CD4-positive, alpha-beta T cell treated with Interleukin-6 for 4 hours (primary cell): ENCODE measurements around the gene SP1.
"Not testable (repeated sequence)": the region's sequence is repeated elsewhere in the genome, so short reads cannot be mapped to it uniquely, and the experiment has no call there.

Experiments used
- DNase-seq: peaks from one replicate; pipeline ENCODE4 v3.0.0-alpha.2; 2020; ENCODE audit warnings: mixed read lengths

The SP1 gene

DNA sequence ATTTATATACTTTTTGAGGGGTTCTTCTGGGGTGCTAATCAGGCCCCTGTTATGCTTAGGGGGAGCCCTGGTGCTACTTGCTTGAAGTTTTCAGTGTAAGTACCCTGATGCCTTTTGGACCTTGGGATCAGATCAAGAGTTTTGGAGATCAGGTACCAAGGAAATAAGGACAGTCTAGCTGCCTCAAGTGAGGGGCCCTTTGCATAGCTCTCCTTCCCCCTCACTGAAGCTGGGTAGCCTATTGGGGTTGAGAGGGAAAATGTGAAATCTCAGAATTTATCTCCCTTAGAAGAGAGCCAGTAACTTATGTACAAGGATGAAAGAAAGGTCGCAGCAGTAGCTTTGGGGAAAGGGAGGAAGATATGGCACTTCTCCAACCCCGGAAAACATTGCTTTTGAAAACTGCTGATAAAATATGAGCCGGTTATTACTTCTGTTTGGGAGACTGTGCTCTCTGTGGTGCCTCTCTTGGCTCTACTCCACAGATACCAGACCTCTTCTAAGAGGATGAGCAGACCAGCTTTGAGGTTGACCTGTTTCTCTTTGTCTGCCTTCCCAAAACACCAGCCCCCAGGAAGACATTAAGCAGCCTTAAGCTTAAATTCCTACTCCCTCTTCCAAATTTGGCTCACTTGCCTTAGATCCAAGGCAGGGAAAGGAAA lies 34.9 kb downstream of the SP1 start:
- DNase-seq = no peak

DNA sequence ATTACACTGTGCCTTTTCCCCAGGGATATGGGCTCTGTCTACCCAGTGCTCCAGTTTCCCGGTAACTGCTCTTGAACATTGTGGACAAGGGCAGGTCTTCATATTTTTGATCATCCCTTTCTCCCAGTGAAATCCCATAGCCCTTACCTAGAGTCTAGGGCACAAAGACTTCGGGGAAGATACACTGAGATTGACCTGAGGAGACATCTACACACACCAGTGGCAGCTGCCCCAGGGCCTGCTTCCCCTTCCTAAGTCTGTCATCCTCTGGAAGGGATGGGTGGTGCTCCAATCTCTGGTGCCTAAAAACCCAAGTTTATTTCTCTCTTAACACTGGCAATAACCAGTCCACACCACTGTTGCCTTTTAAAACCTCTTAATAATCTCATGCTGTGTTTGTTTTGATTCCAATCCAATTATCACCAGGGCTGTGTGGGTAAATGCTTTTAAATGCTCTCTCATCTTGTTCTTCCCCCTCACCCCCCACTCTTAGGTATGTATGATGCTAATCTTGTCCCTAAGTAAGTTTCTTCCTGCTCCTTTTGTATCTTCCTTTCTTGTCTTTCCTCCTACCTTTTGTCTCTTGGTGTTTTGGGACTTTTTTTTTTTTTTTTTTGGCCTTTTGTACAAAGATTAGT lies 35.9 kb downstream of the SP1 start:
- DNase-seq = not testable (repeated sequence)

DNA sequence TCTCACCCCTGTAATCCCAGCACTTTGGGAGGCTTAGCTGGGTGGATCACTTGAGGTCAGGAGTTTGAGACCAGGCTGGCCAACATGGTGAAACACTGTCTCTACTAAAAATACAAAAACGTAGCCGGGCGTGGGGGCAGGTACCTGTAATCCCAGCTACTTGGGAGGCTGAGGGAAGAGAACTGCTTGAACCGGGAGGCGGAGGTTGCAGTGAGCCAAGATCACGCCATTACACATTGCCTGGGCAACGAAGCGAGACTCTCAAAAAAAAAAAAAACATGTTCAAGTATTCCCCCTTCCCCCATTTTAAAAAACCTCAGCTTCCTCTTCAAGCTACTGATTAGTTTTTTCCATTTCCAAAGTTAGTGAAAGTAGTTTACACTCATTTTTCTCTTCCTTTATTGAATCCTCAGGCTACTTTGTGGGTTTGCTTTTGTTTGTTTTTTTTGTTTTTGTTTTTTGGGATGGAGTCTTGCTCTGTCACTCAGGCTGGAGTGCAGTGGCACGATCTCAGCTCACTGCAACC lies 37.4 kb downstream of the SP1 start:
- DNase-seq = not testable (repeated sequence)

DNA sequence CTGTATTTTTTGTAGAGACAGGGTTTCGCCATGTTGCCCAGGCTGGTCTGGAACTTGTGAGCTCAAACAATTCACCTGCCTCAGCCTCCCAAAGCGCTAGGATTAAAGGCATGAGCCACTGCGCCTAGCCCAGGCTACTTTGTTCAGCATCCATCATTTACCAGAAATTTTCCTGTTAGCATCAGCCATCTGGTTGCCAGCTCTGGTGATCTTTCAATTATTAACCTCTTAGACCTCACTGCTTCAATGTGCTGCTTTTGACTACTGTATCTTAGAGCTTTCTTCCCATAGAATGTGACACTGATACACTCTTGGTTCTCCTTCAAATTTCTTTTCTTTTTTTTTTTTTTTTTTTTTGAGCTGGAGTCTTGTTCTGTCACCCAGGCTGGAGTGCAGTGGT lies 38.2 kb downstream of the SP1 start:
- DNase-seq = no peak

DNA sequence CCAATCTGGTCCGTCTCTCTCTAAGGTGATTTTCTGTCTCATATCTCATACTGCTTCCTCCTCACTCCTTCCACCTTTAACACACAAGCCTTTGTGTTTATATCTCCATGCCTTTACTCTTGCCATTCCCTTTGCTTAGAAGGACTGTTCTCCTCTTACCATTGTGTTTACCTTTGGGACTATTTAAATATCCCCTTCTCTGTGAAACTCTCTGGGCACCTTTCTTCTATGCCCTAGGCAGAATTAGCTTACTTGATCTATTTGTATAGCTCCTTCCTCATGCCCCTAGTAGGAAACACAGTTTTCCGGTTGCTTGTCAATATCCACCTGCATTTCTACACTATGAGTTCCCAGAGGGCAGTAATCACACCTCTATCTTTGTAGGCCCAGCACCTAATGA lies 39.8 kb downstream of the SP1 start:
- no peak for DNase-seq

DNA sequence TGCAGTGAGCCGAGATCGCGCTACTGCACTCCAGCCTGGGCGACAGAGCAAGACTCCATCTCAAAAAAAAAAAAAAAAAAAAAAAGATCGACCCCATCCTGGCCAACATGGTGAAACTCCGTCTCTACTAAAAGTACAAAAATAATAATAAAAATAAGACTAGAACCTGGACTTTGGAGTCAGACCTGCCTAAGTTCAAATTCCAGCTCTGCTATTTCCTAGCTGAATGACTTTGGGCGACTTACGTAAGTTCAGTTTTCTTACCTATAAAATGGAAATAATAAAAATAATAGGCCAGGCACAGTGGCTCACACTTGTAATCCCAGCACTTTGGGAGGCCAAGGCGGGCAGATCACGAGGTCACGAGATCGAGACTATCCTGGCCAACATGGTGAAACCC lies 42.3 kb downstream of the SP1 start:
- not testable (repeated sequence) for DNase-seq

DNA sequence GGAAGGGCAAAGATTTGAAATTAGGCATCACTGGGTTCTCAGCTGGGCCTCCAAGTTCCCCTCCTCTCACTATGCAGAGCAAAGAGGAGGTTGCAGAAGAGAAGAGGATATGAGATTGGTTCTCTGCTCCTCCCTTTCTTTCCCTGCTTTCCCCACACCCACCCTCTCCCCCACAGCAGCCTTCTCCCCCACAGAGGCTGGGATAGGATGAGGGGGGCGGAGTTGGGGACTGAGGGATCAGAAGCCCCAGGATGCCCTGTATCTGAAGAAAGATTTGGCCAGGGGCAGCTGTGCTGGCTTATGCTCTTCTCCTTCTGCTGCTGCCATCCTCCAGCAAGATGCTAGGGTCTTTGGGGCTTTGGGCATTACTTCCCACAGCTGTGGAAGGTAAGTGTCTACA lies 43.6 kb downstream of the SP1 start, which contains the start of gene AMHR2:
Gene AMHR2, plus strand, starts transcription at position 259 of the 400 bp plus-strand sequence. Its CDS starts 80 bp downstream, at position 339.
- DNase-seq = no peak

DNA sequence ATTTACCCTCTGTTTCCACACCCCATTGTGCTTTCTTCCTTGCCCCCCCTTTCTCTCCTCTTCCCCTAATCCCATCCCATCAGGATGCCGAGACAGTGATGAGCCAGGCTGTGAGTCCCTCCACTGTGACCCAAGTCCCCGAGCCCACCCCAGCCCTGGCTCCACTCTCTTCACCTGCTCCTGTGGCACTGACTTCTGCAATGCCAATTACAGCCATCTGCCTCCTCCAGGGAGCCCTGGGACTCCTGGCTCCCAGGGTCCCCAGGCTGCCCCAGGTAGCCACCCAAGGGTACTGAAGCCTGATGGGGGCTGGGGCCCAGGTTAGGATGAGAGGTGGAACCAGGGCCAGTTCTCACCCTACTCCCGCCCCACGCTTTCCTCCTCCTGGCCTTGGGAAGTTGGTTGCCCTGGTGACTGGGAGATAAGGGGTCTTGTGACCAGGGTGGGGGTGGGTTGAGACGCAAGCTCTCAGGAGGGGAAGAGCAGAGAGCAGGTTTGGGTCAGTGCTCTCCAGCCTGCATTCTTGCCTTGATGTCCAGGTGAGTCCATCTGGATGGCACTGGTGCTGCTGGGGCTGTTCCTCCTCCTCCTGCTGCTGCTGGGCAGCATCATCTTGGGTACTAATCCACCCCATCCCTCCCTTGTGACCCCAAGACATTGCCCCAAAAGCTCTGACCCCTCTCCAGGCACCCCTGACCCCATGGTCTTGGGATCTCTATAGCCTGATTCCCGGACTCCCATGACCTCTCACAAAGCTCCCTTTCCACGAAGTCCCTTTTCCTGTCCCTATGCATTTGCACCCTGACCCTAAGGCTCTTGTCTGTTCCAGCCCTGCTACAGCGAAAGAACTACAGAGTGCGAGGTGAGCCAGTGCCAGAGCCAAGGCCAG lies 44.9 kb downstream of the SP1 start:
- no peak for DNase-seq

DNA sequence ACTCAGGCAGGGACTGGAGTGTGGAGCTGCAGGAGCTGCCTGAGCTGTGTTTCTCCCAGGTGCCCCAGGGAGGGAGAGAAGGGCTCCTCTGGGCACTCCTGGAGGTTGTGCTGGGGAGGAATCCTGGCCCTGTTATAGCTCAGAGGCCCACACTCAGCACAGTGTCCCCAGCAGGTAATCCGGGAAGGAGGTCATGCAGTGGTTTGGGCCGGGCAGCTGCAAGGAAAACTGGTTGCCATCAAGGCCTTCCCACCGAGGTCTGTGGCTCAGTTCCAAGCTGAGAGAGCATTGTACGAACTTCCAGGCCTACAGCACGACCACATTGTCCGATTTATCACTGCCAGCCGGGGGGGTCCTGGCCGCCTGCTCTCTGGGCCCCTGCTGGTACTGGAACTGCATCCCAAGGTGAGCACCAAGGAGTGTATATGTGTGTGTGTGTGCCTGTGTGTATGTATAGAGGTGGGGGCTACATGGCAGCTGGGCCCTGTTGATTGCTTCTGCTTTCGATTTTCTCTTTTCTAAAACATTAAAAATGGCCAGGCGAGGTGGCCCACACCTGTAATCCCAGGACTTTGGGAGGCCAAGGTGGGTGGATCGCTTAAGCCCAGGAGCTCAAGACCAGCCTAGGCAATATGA lies 45.7 kb downstream of the SP1 start:
- DNase-seq = no peak

DNA sequence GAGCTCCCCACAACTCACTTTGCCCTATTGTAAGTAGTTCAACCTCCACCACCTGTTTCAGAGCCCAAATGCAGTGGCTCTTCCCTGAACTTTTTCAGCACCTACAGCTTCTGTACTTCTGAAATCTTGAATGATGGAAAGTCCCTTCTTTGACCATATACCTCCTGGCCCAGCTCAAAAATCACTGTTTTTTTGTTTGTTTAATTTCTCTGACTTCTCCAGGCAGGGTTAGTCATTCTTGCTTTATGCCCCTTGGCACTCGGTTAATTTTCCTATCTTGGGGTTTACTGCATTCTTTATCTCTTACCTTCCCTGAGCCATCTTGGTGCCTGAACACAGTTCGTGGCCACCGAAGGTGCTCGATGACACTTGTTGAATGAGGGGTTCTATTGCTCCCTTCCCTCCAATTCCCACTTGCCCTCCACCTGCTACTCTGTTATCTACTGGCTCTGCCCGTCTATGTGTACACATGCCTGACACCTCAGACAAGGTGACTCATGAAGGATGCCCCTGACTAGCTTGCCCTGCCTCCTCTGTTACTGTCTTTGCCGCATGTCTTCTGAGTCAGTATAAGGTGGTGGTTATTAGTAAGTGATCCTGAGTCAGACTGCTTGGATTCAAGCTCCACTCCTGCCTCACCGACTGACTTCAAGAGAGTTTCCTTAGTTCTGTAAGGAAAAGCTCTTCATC lies 48.1 kb downstream of the SP1 start:
- no peak for DNase-seq

DNA sequence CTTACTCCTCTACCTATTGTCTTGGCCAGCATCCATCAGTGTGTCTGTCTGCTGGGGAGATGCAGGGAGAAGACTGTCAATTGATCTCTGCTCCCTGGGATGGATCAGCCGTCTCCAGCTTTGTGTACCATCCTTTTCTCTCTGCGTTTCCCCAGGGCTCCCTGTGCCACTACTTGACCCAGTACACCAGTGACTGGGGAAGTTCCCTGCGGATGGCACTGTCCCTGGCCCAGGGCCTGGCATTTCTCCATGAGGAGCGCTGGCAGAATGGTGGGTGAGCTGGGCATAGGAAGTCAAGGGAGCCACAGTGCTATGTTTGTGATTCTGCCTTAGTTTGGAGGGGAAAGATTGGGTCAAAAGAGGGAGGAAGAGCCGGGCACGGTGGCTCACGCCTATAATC lies 48.8 kb downstream of the SP1 start:
- no peak for DNase-seq

DNA sequence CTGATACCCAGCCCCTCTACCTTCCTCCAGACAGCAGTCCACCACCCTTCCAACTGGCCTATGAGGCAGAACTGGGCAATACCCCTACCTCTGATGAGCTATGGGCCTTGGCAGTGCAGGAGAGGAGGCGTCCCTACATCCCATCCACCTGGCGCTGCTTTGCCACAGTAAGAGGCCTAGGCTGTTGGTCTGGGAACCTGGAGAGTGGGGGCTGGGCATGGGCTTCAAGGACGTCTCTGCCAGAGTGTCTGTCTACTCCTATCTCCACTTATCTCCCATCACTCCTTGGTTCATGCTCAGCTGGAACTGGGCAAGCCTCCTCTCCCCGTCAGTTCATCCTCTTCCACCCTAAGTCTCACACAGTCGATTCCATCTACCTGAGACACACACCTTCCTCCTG lies 50.1 kb downstream of the SP1 start:
- no peak for DNase-seq

DNA sequence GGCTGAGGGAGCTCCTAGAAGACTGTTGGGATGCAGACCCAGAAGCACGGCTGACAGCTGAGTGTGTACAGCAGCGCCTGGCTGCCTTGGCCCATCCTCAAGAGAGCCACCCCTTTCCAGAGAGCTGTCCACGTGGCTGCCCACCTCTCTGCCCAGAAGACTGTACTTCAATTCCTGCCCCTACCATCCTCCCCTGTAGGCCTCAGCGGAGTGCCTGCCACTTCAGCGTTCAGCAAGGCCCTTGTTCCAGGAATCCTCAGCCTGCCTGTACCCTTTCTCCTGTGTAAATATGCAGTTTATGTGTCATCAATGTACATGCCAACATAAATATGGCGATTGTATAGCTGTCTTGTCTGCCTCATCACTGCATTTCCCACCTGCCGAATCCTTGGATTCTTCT lies 51.2 kb downstream of the SP1 start:
- no peak for DNase-seq

DNA sequence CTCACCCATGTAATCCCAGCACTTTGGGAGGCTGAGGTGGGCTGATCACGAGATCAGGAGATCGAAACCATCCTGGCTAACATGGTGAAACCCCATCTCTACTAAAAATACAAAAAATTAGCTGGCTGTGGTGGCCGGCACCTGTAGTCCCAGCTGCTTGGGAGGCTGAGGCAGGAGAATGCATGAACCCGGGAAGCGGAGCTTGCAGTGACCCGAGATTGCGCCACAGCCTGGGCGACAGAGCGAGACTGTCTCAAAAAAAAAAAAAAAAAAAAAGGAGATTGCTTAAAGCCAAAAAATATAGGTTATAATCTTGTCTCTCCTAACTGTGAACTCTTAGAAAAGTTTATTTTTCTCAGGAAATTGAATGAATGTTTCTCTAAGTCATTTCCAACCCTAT lies 55.4 kb downstream of the SP1 start:
- not testable (repeated sequence) for DNase-seq

DNA sequence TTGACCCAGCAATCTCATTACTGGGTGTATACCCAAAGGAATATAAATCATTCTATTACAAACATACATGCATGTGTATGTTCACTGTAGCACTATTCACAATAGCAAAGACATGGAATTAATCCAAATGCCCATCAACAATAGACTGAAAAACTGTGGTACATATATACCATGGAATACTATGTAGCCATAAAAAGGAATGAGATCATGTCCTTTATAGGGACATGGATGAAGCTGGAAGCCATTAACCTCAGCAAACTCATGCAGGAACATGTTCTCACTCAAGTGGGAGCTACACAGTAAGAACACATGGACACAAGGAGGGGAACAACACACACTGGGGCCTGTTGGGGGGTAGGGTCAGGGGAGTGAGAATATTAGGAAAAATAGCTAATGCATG lies 59.6 kb downstream of the SP1 start:
- not testable (repeated sequence) for DNase-seq

DNA sequence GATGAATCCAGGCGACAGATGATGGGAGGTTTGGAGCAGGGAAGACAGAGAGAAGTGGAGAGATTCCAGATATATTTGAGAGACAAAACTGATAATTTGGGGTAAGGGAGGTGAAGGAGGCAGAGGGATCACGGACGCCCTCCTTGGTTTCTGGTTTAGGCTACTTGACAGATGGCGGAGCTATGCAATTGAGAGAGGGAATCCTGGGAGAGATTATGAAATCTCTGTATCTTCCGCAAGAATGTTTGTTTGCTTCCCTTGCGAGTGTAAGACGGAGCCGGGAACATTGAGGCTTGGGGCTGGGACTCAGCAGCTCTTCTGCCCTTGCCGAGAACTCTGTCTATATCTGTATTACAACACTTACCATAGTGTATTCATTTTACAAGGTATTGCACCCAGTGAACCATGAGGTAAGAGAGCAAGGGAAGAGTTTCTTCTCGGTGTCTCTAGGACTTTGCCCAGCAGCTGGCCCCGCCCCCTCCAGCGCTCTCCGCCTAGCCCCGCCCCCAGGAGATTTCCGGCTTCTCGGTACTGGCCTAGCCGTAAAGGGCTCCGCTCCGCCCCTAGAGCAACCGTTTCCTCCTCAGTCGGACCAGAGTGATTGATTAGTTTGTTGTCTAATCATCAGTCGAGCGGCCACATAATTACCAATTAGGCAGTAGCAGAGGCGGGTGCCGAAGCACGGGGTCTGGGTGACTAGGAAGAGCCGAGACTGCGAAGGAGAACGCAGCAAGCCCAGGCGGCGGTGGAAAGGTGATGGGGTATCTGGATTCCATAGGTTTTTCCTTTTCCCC lies 61.3 kb downstream of the SP1 start, which contains the start of gene PRR13:
Gene PRR13, plus strand, starts transcription at position 695 of the 794 bp plus-strand sequence. CDS start 981 bp downstream, outside the sequence.
- DNase-seq = peak; percentile 100

DNA sequence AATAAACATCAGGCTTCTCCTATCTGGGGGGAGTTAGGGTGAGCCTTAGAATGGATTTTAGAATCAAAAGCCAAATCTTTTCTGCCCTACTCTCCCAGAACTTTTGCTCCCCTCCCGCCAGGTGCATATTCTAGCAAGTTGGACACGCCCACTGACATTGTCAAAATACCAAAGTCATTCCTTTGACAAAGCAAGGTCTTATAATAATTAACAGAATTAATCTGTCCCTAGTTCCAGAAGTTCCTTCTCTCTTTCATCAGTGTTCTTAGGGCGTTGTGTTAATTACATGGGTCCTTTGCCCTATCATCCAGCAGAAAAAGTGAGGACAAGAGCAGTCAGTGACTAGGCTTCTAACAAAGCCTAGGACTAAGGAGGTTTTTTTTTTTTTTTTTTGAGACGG lies 64.0 kb downstream of the SP1 start:
- DNase-seq = no peak

DNA sequence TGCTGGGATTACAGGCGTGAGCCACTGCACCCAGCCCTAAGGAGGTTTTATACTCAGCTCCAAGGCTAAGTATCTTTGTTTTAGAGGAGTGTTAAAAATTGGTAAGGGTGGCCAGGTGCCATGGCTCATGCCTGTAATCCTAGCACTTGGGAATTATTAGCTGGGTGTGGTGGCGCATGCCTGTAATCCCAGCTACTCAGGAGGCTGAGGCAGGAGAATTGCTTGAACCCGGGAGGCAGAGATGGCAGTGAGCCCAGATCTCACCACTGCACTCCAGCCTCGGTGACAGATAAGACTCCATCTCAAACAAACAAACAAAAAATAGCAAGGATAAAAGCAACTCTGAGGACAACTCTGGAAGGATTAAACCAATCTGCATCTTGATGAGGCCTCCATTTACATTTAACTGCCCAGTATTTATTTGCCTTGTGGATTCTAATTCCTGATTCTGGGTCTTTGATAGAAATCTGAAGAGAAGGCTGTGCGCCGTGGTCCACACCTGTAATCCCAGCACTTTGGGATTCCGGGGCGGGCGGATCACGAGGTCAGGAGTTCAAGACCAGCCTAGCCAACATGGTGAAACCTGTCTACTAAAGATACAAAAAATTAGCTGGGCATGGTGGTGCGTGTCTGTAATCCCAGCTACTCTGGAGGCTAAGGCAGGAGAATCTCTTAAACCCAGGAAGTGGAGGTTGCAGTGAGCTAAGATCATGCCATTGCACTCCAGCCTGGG lies 64.8 kb downstream of the SP1 start:
- DNase-seq = not testable (repeated sequence)

DNA sequence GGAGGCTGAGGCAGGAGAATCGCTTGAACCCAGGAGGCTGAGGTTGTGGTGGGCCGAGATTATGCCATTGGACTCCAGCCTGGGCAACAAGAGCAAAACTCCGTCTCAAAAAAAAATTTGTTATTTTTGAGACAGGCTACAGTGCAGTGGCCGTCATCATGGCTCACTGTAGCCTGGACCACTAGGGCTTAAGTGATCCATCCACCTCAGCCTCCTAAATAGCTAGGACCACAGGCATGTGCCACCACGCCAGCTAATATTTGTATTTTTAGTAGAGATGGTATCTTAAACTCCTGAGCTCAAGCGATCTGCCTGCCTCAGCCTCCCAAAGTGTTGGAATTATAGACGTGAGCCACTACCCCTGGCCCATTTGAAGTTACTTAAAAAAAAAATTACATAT lies 71.0 kb downstream of the SP1 start:
- DNase-seq = no peak

DNA sequence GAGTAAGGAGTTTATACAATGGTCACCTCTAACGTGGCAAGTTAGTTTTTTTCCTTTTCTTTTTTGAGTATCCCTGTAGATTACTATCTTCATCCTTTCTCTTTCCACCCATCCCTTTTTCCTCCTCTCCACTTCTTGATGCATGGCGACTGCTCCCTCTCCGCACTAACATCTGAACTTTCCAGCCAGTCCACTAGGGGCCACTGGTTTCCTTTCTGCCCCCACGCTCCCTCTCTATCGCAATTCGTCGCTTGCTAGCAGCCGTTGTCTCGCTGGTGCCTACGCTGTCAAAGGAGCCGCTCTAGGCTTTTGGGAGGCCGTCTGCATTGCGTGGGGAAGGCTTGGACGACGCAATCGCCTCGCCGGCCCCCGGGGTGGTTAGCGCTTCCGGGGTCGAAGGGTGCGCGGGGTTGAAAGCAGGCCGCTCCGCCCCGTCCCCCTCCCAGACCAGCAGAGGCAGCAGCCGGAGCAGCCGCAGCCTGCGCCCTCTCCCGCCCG lies 71.7 kb downstream of the SP1 start, which contains the start of gene PCBP2:
Gene PCBP2, plus strand, starts transcription at position 442 of the 498 bp plus-strand sequence. CDS start 2,699 bp downstream, outside the sequence.
- DNase-seq = peak; percentile 98
